HEK293T (cell line): ENCODE measurements around the gene KRTAP5-5.

Experiments
- CTCF ChIA-PET: fragments of 350-600 bp; formaldehyde crosslinking; extraction: SDS; loops from one replicate; lab custom pipeline; 2021; ENCODE audit warnings: antibody characterized with exemption, inconsistent platforms; lab: Yijun Ruan, JAX
- POLR2A ChIA-PET: fragments of 350-600 bp; formaldehyde crosslinking; extraction: SDS; loops from one replicate; lab custom pipeline; 2020; ENCODE audit warnings: antibody characterized with exemption, inconsistent platforms; lab: Yijun Ruan, JAX
- DNase-seq: peaks from one replicate; pipeline ENCODE4 v3.0.0; 2012; ENCODE audit warnings: mixed read lengths; ENCODE audit errors: extremely low spot score
- ARNT ChIP-seq: fragments of 450-650 bp; IDR thresholded peaks from 2 replicates; pipeline ENCODE4 v1.6.1; 2017; ENCODE audit warnings: mild to moderate bottlenecking
- BHLHE40 ChIP-seq: fragments of 450-650 bp; IDR thresholded peaks from 2 replicates; pipeline ENCODE4 v1.6.1; 2016; ENCODE audit warnings: mild to moderate bottlenecking, moderate library complexity, borderline replicate concordance
- CTBP1 ChIP-seq: fragments of 450-650 bp; IDR thresholded peaks from 2 replicates; pipeline ENCODE4 v1.6.1; 2016; ENCODE audit warnings: borderline replicate concordance
- ELF4 ChIP-seq: fragments of 450-650 bp; IDR thresholded peaks from 2 replicates; pipeline ENCODE4 v1.6.1; 2017; ENCODE audit warnings: antibody characterized with exemption
- FOXA1 ChIP-seq: fragments of 450-650 bp; IDR thresholded peaks from 2 replicates; pipeline ENCODE4 v1.6.1; 2016; ENCODE audit warnings: mild to moderate bottlenecking
- FOXK2 ChIP-seq: fragments of 450-650 bp; IDR thresholded peaks from 2 replicates; pipeline ENCODE4 v1.6.1; 2016; ENCODE audit warnings: mild to moderate bottlenecking
- FOXM1 ChIP-seq: fragments of 450-650 bp; IDR thresholded peaks from 2 replicates; pipeline ENCODE4 v1.6.1; 2017; ENCODE audit warnings: mild to moderate bottlenecking, borderline replicate concordance
- HDGF ChIP-seq: fragments of 450-650 bp; IDR thresholded peaks from 2 replicates; pipeline ENCODE4 v1.6.1; 2017; ENCODE audit warnings: antibody characterized with exemption, borderline replicate concordance
- L3MBTL2 ChIP-seq: fragments of 450-650 bp; conservative IDR thresholded peaks from 2 replicates; pipeline ENCODE4 v1.6.1; 2016; ENCODE audit warnings: mild to moderate bottlenecking
- LEF1 ChIP-seq: fragments of 450-650 bp; IDR thresholded peaks from 2 replicates; pipeline ENCODE4 v1.6.1; 2017; ENCODE audit warnings: mild to moderate bottlenecking, borderline replicate concordance
- NFRKB ChIP-seq: fragments of 450-650 bp; IDR thresholded peaks from 2 replicates; pipeline ENCODE4 v1.6.1; 2016; ENCODE audit warnings: mild to moderate bottlenecking, moderate library complexity
- PKNOX1 ChIP-seq: fragments of 450-650 bp; IDR thresholded peaks from 2 replicates; pipeline ENCODE4 v1.6.1; 2016
- SP1 ChIP-seq: fragments of 450-650 bp; IDR thresholded peaks from 2 replicates; pipeline ENCODE4 v1.6.1; 2017
- SUZ12 ChIP-seq: fragments of 450-650 bp; IDR thresholded peaks from 2 replicates; pipeline ENCODE4 v1.6.1; 2016; ENCODE audit warnings: mild to moderate bottlenecking
- TARDBP ChIP-seq: fragments of 450-650 bp; IDR thresholded peaks from 2 replicates; pipeline ENCODE4 v1.6.1; 2016
- ZNF384 ChIP-seq: fragments of 450-650 bp; IDR thresholded peaks from 2 replicates; pipeline ENCODE4 v1.6.1; 2016

KRTAP5-5 gene

DNA sequence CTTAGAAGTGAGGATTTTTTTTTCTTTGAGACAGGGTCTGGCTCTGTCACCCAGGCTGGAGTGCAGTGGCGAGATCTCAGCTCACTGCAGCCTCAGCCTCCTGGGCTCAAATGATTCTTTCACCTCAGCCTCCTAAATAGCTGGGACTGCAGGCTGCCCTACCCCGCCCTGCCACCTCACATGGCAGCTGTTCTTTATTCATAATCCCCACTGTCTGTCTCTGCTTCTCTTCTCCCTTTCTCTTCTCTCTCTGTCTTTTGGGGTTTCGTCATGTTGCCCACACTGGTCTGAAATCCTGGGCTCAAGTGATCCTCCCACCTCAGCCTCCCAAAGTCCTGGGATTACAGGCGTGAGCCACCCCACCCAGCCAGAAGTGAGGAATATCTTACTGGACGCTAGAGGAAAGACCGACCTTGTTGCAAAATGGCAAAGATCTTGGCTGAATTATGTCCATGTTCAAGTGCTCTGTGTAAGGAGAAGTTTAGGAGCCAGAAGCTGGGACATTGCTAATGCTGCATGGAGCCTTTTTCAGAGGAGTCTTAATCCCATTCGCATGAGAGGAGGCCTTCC is 21.9 kb downstream of the KRTAP5-5 start:
- DNase-seq, result no peak
- ChIA-PET CTCF (interaction anchor here (0.9 to 1.4 kb wide), 4 partner anchors 11 to 225 kb away, joined by 3 to 6 read pairs (median 3); no protein-coding TSS in a partner anchor), POLR2A (no interaction called here)
- no peak for TF ChIP-seq TARDBP
- no peak for TF ChIP-seq SUZ12
- no peak for TF ChIP-seq CTBP1
- no peak for TF ChIP-seq SP1
- TF ChIP-seq FOXA1, result no peak
- no peak for TF ChIP-seq BHLHE40
- TF ChIP-seq ZNF384, result no peak
- TF ChIP-seq FOXK2, result no peak
- TF ChIP-seq NFRKB, result no peak

GRCh38 chr11:1652026-1652425 is 22.5 kb downstream of the KRTAP5-5 start:
- POLR2A ChIA-PET, result interaction anchor here (1.0 to 1.3 kb wide), 2 partner anchors 42 to 225 kb away, joined by 3 to 4 read pairs; no protein-coding TSS in a partner anchor
- no peak for DNase-seq
- TF ChIP-seq L3MBTL2 (no peak), HDGF (no peak)
- CTCF ChIA-PET, result interaction anchor here (0.7 to 2.5 kb wide), 20 partner anchors 8 to 504 kb away, joined by 3 to 34 read pairs (median 5); partner anchors contain the start of gene SYT8

DNA sequence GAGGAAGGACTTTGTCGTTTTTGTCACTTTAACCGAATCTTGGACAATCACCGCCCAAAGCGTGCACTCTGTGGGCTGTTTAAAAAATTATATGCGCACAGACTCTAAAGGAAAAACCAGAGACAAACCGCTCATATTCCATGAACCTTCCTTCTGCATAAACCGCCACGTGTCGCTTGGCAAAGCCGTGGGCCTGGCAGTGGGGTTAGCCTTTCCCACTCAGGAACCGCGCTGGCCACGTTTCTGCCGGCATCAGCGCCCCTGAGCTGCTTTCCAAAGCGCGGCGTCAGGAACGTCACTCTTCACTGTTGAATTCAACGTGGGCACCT is 22.8 kb downstream of the KRTAP5-5 start:
- POLR2A ChIA-PET, result interaction anchor here (0.7 to 1.3 kb wide), 3 partner anchors 41 to 225 kb away, joined by 3 to 4 read pairs (median 3); partner anchors contain the start of gene CTSD
- no peak for DNase-seq
- TF ChIP-seq SUZ12 (no peak), BHLHE40 (no peak), LEF1 (no peak), SP1 (no peak), ZNF384 (peak; percentile 75; the same call in 1 of the 2 replicates), ELF4 (no peak), FOXM1 (no peak)
- CTCF ChIA-PET, result interaction anchor here (0.7 to 2.5 kb wide), 22 partner anchors 8 to 504 kb away, joined by 3 to 34 read pairs (median 5); partner anchors contain the start of gene SYT8

DNA sequence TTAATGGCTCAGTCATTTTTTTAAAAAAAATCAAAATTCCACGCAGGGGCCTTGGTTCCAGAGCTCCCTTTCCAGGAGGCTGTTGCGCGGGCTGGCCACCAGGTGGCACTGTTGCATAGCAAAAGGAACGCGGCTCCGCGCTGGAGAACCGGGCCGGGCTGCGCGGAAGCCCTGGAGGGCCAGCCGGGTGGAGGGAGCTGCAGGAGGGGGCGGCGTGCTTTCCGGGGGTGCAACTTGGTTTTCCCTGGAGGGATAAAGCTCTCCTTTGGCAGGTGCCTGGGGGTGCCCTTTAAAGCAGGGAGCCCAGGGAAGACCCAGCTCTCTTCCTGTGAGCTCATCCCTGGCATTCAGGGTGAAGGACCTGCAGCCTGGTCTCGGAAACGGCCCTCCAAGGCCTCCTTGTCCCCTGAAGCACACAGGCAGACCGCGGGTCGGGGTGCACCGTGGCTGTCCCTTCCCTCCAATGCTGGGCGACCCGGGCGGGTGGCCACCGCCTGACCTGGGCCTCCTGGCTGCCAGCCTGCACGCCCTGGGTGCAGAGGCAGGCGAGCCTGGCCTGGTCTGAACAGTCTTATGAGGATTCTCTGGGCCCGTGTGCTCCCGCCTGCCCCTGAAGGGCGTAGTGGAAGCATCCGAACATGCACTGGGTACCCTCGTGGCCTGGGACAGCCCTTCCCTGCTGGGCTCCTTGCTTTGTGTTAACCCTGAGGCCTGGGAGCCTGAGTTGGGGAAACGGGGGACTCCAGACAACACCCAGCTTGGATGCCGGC is 23.4 kb downstream of the KRTAP5-5 start:
- TF ChIP-seq SP1, result no peak
- no peak for TF ChIP-seq NFRKB
- no peak for TF ChIP-seq CTBP1
- TF ChIP-seq PKNOX1, result no peak
- DNase-seq, result peak; percentile 90
- CTCF ChIA-PET, result interaction anchor here (0.6 to 2.5 kb wide), 24 partner anchors 9 to 503 kb away, joined by 3 to 34 read pairs (median 5); partner anchors contain the start of gene SYT8
- POLR2A ChIA-PET, result interaction anchor here (0.5 to 1.3 kb wide), 4 partner anchors 41 to 230 kb away, joined by 3 to 4 read pairs (median 3); partner anchors contain the start of gene CTSD

- no peak for DNase-seq
- POLR2A ChIA-PET, result interaction anchor here (1.3 kb wide), 1 partner anchor 40 kb away, joined by 4 read pairs; no protein-coding TSS in a partner anchor
- CTCF ChIA-PET, result interaction anchor here (0.6 to 2.5 kb wide), 10 partner anchors 13 to 502 kb away, joined by 3 to 34 read pairs (median 9); partner anchors contain the start of gene SYT8
Observed at GRCh38 chr11:1653541-1654387, 24.2 kb downstream of the KRTAP5-5 start.

GRCh38 chr11:1654388-1655167 is 25.0 kb downstream of the KRTAP5-5 start:
- TF ChIP-seq SP1 (no peak), CTBP1 (no peak), SUZ12 (no peak), ELF4 (no peak), L3MBTL2 (no peak), FOXA1 (no peak), FOXM1 (no peak), NFRKB (no peak)
- ChIA-PET CTCF (interaction anchor here (0.7 to 2.5 kb wide), 4 partner anchors 14 to 179 kb away, joined by 3 to 30 read pairs (median 11); partner anchors contain the start of gene SYT8), POLR2A (no interaction called here)
- DNase-seq, result no peak

More at GRCh38 chr11:1653541-1654387, 24.2 kb downstream of the KRTAP5-5 start:
- TF ChIP-seq SUZ12, result no peak
- TF ChIP-seq CTBP1, result no peak
- TF ChIP-seq FOXM1, result no peak
- TF ChIP-seq ARNT, result no peak
- no peak for TF ChIP-seq LEF1
- no peak for TF ChIP-seq SP1
